HG03520 (cell line): ENCODE measurements around the gene KRT31.
"Not testable (repeated sequence)": the region's sequence is repeated elsewhere in the genome, so short reads cannot be mapped to it uniquely, and the experiment has no call there.

Source experiments
- ATAC-seq: cut with Tn5 transposase; IDR thresholded peaks from one replicate; pipeline ENCODE4 v1.9.1; 2021; ENCODE audit warnings: mild to moderate bottlenecking, moderate library complexity; ENCODE audit not compliant: unreplicated experiment

KRT31 gene

DNA sequence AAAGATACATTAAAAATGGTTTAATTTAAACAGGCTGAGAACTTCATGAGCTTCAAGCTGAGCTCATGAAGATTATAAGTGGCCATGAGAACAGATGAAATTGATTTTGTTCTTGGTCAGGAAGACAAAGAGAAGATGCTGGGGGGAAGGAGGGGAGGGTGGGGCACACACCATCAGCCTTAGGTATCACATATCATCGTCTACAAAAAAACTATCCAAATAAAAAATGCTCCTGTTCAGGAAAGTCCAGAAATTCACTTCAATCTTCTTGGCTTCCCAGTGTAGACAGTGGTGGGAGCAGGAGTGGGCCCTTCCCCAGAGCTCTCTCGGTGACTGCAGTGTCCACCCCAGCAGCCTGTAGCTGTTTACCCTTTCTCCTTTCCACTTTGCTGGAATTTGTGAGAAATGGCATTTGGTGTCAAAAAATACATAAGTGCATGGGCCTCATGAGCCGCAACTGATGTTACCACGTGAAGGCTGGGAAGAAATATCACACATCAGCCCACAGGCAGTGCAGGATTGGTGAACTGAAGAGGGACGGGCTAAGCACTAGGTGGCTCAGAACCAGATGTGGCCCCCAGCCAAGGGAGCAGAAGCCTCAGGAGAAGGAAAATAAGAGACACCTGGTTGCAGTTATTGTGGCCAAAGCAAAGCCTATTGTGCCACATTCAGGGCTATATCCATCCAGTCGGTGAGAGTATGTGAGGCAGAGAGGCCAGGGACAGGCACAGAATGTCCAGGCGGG, 20.9 kb upstream of the KRT31 start:
- ATAC-seq, result no peak

DNA sequence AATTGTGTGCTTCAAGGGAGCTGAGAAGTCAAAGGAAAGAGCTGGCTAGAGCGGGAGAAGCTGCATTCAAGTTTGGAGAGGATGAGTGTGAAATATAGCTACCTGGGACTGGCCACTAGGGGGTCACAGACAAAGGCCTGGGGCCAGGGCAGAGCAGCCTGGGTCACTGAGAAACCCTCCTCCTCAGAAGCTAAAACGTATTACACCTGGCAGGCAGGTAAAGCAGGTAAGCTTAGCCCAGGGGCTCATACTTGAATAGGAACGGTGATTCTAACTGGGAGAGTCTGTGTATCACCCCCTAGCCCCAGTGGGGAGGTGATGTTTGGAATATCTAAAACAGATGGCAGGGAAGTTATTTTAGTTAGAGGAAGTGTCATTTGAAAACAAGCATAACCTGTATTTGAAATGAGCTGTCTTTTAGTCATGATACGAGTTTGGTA, 20.2 kb upstream of the KRT31 start:
- ATAC-seq, result no peak

DNA sequence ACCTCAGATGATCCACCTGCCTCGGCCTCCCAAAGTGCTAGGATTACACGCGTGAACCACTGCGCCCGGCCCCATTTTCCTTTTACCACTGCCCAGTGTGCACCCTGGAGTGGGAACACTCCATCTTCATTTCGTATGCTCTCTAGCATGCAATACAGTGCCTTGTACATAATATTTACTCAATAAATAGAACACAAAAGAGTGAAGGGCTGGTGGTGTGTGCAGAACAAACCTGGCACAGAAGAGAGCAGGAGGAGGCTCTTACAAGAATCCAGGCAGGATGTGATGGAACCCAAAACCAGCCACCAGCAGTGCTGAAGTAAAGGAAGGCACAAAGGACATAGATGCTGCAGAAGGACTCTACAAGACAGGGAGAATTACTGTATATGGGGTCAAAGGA, 19.7 kb upstream of the KRT31 start:
- ATAC-seq, result no peak

DNA sequence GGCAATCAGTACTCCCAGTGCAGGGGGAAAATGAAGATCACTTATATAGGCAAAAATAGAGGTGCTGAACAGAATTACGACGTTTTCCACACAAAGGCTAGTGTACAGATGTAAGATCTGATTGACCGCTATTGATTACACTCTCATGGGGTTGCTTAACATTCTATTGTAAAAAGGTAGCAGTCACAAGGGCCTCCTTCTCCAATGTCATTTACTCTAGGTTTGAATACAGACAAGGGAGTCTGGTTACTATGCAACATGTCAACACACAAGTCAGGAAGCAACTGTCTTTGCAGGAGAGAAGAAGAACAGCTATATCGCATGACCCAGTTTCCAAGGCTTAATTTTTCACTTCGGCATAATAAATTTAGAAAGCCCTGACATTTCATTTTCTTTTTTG, 19.1 kb upstream of the KRT31 start:
- no peak for ATAC-seq

DNA sequence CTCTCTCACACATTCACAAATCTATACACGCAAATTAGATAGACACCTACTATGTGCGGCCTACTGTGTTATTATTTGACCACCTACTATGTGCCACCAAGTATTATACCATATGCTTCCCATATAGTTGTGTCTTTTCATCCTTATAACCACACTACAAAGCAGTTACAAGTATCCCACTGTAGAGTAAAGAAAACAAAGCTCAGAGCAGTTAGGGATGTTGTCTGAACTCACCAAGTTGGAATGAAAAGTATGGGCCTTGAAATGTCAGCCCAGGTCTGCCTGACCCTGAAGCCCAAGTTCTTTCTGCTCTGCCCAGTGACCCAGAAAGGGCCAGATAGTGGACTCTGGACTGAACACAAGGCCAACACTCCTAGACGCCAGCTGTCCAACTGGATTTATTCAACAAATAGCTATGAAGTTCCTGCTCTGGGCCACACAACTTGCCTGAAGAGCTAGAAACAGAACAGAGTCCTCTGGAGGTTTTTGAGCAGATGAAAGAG, 18.5 kb upstream of the KRT31 start:
- no peak for ATAC-seq

DNA sequence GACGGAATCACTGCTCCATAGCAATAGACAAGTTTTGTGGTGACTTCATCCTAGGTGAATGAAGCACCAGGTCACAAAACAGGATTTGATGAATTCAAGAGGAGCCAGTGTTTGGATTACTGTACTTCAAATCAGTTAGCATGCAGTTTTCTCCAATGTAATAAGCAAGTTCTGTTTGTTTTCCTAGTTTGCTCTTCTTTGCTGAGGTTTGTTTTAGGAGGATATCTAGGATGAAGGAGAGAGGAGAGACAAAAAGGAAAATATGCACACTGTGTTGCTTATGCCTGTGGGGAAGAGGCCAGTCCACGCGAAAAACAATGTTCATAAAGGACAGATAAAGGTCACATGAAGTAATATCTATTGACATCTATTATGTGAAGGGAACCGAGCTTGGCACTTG, 18.0 kb upstream of the KRT31 start:
- ATAC-seq, result no peak

DNA sequence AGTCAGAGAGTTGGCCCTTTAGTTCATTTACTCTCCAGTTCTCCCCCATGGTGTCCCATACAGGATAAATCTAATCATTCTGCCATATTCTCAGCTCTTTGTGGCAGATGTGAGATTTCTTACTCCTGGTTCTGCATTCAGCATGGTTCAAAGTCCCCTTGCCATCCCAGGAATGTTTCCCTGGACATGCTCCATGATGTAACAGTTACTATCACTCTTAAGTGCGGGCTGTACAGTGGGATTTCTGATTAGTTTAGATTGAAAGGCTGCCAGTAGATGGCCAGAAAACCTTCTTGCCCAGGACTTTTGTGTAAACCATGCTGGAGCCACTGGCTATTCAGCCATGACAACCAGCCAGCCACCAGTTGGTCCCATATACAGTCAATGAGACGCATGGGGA, 16.6 kb upstream of the KRT31 start:
- ATAC-seq, result no peak

DNA sequence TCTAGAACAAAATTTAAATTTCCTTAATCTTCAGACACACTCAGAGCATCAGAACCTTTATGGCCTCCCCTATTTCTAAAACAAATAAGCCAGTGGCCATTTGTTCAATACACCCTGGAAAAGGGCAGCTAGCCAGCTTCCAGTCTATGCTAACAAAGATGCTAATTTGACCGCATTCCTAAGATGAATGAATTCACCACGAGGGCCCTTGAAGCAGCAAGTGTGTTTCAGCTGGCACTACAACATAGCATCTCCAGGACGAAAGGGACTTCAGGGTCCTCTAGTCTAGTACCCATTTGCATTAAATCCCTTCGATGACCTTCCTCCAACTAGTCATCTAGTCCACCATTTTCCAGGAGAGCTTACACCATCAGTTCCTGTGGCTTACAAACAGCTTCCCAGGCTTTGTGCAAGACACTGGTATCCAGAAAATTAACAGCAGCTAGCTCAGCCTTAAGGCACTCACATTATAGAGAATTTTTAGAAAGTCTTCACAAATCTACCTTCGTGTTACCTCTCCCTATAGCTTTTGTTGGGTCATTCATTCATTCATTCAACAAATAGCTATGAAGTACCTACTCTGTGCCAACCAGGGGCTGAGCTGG, 16.0 kb upstream of the KRT31 start:
- ATAC-seq, result no peak

DNA sequence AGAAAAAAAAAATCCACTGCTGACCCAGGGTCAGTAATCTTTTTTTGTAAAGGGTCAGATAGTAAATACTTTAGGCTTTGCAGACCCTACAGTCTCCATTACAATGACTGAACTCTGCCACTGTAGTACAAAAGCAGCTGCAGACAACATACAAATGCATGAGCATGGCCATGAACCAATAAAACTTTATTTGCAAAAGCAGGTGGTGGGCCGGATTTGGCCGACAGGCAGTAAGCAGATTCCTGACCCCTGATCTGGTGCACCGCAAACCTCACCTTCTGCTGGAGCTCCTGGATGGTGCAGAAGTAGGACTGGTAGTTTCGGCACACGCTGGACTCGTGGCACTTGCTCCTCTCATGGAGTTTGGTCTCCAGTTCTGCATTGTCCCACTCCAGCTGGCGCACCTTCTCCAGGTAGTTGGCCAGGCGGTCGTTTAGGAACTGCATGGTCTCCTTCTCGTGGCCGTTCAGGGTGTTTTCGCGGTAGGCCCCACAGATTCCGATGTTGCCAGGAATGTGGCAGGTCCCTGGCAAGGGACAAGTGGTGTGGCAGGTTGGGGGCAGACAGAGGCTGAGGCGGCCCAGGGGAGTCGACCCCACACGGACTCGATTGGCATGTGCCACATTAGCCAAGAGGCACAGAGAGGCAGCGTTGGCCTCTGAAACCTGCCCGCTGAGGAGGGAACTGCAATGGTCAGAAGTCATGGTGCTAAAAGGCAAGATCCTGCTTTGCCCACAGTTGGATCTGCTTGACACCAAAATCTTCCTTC, 13.8 kb upstream of the KRT31 start:
- no peak for ATAC-seq

DNA sequence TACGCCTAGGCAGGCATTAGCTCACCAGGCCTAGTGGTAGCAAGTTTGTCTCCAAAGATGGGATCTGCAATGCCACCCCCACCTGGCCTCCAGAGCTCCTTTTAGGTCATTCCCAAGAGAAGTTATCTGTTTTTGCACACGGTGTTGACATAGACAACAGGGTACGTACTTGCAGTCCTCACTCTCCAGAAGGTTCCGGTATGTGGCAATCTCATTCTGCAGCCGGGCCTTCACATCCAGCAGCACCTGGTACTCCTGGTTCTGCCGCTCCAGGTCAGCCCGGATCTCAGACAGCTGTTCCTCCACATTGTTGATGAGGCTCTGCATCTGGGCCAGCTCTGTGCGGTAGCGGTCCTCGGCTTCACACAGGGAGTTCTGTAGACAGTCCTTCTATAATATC, 9.8 kb upstream of the KRT31 start:
- no peak for ATAC-seq

DNA sequence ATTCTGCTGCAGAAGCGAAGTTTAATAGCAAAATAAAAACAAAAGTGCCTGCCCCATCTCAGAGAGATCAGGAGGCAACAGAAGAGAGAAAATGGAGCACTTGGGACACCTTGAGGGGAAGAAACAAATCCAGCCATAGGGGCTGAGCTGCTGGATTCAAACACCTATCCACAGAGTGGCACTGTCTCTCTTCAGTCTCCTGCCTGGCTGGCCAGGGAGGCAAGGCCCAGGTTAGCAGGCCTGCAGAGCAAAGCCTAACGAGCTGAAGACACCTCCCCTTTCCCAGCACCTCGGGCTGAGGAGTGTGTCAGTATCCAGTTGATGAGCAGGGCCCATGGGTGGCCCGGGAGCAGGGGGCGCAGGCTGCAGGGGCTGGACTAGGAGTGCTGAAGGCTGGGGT, 8.8 kb upstream of the KRT31 start:
- no peak for ATAC-seq

DNA sequence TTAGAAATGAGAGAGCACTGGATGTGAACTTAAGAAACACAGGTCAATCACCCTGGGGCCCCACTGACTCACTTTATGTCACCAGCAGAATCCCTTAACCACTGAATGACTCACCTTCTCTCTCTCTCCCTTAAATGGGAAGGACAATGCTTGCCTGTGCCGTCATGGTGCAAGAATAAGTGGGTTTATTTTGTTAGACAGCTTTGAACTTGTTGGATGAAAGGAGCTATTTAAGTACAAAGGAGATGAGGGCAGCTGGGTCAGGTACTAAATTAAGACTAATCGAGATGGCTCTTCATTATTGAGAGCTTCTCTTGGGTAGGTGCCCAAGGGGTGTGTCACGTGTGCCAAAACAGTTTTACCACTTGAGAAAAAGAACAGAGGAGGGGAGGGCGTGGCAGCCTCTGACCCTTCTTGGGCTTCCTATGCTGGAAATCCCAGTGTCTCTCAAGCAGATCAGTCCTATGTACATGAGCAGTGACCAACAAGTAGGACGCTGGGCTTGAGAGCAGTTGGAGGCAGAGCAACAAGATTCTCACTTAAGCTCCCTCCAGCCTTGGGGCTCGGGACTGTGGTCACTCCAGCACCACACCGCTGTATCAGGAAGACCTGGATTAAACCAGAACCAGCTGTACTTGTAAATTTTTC, 6.7 kb upstream of the KRT31 start:
- ATAC-seq, result no peak

DNA sequence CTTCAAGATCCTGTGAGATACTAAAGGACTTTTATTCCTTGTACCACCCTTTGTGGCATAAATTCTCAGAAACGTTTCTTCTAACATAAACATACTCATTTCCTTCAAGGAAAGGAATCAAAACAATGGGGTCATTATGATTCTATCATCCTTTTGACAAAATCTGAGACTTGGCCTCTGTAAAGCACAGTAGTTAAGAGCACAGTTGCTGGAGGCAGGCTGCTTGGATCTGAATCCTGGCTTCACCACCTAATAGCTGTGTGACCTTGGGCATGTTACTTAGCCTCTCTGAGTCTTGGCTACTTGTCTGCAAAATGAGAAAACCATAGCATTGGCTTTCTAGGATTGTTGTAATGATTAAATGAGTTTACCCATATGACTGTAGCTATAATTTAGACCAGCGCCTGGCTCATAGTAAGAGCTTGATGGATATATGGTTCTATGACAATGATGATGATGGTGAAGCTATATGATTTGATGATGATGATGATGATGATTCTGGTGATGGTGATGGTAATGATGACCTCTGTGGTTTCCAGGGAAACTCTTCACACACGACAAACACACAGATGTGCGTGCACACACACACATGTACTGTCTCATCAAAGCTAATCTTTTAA, 6.1 kb upstream of the KRT31 start:
- no peak for ATAC-seq

DNA sequence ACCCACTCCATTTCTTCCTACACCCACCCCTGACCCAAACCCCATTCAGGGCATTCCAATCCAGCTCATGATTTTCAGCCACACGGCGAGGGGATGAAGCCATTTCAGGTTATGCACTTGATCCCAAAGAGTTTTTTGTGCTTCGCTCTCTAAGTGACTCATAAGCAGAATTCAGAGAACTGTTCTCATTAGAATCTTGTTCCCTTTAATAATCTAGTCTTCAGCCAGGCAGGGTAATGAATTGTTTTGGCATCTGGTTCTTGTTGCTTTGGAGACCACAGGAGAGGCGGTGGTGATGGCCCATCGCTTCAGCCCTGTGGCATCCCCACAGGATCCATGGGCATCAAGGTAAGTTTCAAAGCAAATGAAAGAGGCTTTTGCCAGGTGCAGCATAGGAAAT, 4.8 kb upstream of the KRT31 start:
- no peak for ATAC-seq

DNA sequence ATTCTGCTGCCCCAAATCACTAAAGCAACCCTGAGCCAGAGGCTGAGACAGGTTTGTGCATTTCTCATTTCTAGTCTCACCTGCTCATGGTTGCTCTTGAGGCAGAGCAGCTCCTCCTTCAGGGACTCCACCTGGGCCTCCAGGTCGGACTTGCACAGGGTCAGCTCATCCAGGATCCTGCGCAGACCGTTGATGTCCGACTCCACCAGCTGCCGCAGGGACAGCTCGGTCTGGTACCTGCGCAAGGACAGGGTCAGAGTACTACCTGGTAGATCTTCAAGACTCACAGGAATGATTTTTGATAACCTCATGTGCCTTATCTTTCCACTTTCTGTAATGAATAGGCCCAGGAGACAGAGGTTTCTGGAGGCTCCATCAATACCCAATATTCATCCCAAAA, 1.1 kb downstream of the KRT31 start:
- ATAC-seq, result no peak

DNA sequence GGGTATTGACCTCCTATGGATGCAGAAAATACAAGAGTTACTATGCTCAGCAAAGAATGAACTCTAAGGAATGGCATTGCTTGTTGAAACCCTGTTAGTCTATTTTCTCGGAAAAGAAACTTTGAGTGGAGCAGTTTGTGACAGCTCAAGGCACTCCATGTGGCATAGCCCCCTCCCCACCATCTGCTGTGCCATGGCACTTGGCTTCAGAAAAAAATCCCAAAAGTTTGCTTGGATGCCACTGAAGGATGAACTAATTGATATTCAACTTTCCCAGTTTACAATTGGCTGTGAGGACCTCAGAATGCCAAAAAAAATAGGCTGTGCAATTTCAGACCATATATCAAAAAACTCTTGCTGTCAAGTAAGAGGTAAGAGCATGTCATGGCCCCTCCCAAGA, 1.8 kb downstream of the KRT31 start:
- no peak for ATAC-seq

DNA sequence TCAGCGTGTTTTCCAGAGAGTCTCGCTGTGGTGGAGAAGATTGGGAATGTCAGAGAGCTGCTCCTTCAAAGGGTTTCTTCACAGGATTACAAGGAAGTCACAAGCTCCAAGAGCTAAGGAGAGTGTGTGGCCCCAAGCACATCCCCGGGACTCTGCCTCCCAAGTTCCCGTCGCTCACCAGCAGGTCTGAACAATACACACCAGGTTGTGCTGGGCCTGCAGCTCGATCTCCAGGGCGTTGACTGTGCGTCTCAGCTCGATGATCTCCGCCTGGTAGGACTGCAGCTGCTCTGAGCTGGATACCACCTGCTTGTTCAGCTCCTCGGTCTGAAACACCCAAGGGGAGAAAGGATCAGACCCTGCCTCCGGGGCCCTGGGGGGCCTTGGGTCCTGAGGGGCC, 2.4 kb downstream of the KRT31 start:
- ATAC-seq, result not testable (repeated sequence)

DNA sequence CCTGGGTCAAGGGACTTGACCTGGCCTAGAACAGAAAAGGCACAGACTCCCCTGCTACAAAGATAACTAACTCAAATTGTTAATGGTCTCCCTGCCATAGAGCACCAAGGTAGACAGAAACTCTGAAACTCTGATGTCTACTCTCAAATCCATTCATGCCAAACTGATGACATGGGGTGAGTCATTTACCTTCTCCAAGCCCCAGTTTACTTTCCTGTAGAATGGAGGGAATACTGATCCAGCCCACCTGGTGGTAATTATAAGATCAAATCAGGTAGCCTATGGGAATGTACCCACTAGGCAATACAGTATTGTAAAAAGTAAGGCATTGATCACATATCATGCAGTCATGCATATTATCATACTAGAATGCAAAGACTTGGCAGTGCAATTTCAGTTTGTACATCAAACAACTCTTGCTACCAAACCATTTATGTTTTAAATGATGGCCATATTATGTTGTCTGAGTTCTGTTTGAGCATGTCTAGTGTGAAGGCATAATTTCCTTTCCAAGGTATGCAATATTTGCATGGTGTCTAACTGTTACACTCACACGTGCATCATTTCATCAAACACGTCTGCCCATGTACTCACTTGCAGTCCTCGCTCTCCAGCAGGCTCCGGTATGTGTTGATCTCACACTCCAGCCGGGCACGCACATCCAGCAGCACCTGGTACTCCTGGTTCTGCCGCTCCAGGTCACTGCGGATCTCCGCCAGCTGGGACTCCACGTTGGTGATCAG, 3.0 kb downstream of the KRT31 start:
- ATAC-seq, result no peak

DNA sequence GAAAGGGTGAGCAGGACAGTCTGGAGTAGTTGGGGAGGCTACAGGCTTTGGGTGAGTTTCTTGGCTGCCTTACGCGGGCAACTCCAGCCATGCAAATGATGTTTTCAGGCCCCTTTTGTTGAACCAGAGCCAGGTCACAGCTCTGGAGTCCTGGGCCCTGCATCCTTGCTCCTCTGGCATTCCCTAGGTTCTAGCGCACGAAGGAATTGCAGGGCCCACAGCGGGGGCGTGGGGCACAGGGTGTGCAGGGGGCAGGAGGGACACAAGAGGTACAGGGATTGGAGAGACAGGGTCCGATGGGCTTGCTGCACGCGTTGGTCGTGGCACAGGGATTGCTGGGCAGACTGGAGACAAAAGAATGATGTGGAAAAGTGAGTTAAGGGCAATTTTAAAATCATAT, 3.6 kb downstream of the KRT31 start:
- no peak for ATAC-seq

DNA sequence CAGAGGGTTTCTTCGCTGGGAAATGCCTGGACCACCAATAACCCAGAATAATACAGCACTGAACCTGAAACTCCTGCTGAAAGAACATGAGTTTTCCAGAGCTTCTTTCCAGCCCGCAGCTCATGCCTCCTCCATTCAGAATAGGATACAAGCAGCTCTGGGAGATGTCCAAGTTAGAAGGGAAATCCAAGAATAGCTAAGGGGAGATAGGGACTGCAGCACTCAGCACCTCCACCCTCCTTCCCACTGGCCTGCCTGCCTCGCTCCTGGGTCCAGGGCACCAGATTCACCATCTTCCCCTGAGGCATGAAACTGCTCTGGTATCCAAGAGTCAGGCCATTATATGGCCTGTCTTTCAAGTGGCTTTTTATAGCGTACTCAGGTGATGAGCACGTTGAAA, 4.1 kb downstream of the KRT31 start:
- ATAC-seq, result no peak
